HuH-7.5 (cell line): ENCODE measurements around the gene NDUFA11.
"Not testable (repeated sequence)": the region's sequence is repeated elsewhere in the genome, so short reads cannot be mapped to it uniquely, and the experiment has no call there.

Experiments used
- DNase-seq: peaks from one replicate; pipeline ENCODE4 v3.0.0; 2011; ENCODE audit warnings: low spot score

NDUFA11 gene

GRCh38 chr19:5857203-5858081 lies 46.1 kb downstream of the NDUFA11 start:
- no peak for DNase-seq

DNA sequence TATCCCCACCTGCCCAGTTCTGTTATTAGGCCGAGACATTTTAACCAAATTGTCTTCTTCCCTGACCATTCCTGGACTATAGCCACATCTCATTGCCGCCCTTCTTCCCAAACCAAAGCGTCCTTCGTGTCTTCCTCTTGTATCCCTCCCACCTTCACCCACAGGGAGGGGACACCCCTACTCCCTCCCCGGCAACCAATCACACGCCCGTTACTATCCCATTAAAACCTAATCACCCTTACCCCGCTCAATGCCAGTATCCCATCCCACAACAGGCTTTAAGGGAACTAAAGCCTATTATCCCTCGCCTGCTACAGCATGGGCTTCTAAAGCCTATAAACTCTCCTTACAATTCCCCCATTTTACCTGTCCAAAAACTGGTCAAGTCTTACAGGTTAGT lies 48.4 kb downstream of the NDUFA11 start:
- not testable (repeated sequence) for DNase-seq

DNA sequence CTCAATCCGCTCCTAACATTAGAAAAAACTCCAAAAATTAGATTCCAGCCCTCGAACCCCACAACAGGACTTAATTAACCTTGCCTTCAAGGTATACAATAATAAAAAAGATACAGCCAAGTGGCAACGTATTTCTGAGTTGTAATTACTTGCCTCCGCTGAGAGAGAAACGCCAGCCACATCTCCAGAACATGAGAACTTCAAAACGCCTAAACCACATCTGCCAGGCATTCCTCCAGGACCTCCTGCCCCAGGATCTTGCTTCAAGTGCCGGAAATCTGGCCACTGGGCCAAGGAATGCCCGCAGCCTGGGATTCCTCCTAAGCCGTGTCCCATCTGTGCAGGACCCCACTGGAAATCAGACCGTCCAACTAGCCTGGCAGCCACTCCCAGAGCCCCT lies 49.5 kb downstream of the NDUFA11 start:
- DNase-seq, result not testable (repeated sequence)

GRCh38 chr19:5851302-5851701 lies 52.3 kb downstream of the NDUFA11 start, which contains the start of gene FUT3:
FUT3 (minus strand) TSS chr19:5851449.
- no peak for DNase-seq

- DNase-seq, result no peak
These were observed 52.8 kb downstream of the NDUFA11 start for GRCh38 chr19:5850743-5851293.

DNA sequence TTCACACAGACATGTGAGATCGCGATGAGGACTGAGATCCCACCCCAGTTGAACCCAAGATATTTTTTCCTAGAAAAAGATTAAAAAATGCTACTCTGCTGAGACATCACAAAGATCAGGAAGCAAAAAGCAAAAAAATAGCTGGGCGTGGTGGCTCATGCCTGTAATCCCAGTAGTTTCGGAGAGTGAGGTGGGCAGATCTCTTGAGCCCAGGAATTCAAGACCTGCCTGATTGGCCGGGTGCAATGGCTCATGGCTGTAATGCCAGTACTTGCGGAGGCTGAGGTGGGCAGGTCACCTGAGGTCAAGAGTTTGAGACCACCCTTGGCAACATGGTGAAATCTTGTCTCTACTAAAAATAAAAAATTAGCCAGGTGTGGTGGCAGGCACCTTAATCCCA lies 53.4 kb downstream of the NDUFA11 start:
- no peak for DNase-seq

DNA sequence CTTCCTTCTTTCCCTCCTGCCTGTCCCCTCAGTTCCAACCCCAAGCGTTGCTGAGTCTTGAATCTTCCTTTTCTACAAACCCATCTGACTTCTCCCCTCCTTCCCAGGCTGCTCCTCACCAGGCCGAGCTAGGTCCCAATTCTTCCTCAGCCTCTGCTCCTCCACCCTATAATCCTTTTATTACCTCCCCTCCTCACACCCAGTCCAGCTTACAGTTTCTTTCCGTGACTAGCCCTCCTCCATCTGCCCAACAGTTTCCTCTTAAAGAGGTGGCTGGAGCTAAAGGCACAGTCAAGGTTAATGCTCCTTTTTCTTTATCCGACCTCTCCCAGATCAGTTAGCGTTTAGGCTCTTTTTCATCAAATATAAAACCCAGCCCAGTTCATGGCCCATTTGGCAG lies 55.0 kb downstream of the NDUFA11 start:
- DNase-seq, result not testable (repeated sequence)

GRCh38 chr19:5847846-5848245 lies 55.7 kb downstream of the NDUFA11 start:
- not testable (repeated sequence) for DNase-seq
